Jurkat, Clone E6-1 (cell line): ENCODE data around the gene SH3D21.

Experiments used
- DNase-seq: peaks from one replicate; pipeline ENCODE4 v3.0.0-alpha.2; 2011; ENCODE audit warnings: low read depth, low spot score
- H3K4me3 ChIP-seq: 2 replicates; pipeline ENCODE4 v1.5.1; 2011; ENCODE audit warnings: mild to moderate bottlenecking, low read length, control low read depth, moderate library complexity

Gene SH3D21

GRCh38 chr1:36326499-36326898 lies 20.3 kb downstream of the SH3D21 start:
- no peak overlapping the region for H3K4me3 ChIP-seq

GRCh38 chr1:36327421-36328087 lies 21.4 kb downstream of the SH3D21 start:
- no peak for DNase-seq
- H3K4me3 ChIP-seq = no peak overlapping the region

More at GRCh38 chr1:36326499-36326898, 20.3 kb downstream of the SH3D21 start:
- no peak for DNase-seq

GRCh38 chr1:36328088-36328480 lies 21.9 kb downstream of the SH3D21 start:
- DNase-seq = no peak
- no peak overlapping the region for H3K4me3 ChIP-seq

GRCh38 chr1:36328713-36329112 lies 22.5 kb downstream of the SH3D21 start:
- H3K4me3 ChIP-seq = no peak overlapping the region
- DNase-seq = no peak

GRCh38 chr1:36329817-36330216 lies 23.6 kb downstream of the SH3D21 start:
- DNase-seq = no peak
- H3K4me3 ChIP-seq = no peak overlapping the region

GRCh38 chr1:36330940-36331339 lies 24.8 kb downstream of the SH3D21 start:
- DNase-seq = no peak
- H3K4me3 ChIP-seq = no peak overlapping the region

- DNase-seq = no peak
- no peak overlapping the region for H3K4me3 ChIP-seq
Measured at GRCh38 chr1:36337830-36338229, 31.7 kb downstream of the SH3D21 start.

GRCh38 chr1:36339215-36339614 lies 33.0 kb downstream of the SH3D21 start:
- no peak for DNase-seq
- H3K4me3 ChIP-seq = no peak overlapping the region

- H3K4me3 ChIP-seq = no peak overlapping the region
- no peak for DNase-seq
Measured at GRCh38 chr1:36339615-36340014, 33.4 kb downstream of the SH3D21 start.

- no peak for DNase-seq
- H3K4me3 ChIP-seq = no peak overlapping the region
Measured at GRCh38 chr1:36341626-36342320, 35.6 kb downstream of the SH3D21 start.

- DNase-seq = no peak
Measured at GRCh38 chr1:36342426-36343185, 36.4 kb downstream of the SH3D21 start.

GRCh38 chr1:36343651-36344394 lies 37.7 kb downstream of the SH3D21 start:
- no peak for DNase-seq
- H3K4me3 ChIP-seq = no peak overlapping the region

More at GRCh38 chr1:36342426-36343185, 36.4 kb downstream of the SH3D21 start:
- H3K4me3 ChIP-seq = no peak overlapping the region

GRCh38 chr1:36344395-36344680 lies 38.2 kb downstream of the SH3D21 start:
- DNase-seq = no peak
- no peak overlapping the region for H3K4me3 ChIP-seq

- DNase-seq = no peak
- H3K4me3 ChIP-seq = no peak overlapping the region
Measured at GRCh38 chr1:36345353-36345752, 39.2 kb downstream of the SH3D21 start.

- no peak overlapping the region for H3K4me3 ChIP-seq
- no peak for DNase-seq
Measured at GRCh38 chr1:36346741-36347370, 40.7 kb downstream of the SH3D21 start.

- H3K4me3 ChIP-seq = no peak overlapping the region
- no peak for DNase-seq
Measured at GRCh38 chr1:36349241-36349671, 43.1 kb downstream of the SH3D21 start.

- no peak overlapping the region for H3K4me3 ChIP-seq
- no peak for DNase-seq
Measured at GRCh38 chr1:36349839-36350238, 43.7 kb downstream of the SH3D21 start.

GRCh38 chr1:36350659-36351226 lies 44.6 kb downstream of the SH3D21 start:
- DNase-seq = no peak
- no peak overlapping the region for H3K4me3 ChIP-seq
